PC-3 (cell line): ENCODE data around the gene MCU. TPM values are rescaled to one million over a fixed set of nuclear protein-coding genes. Genes with fewer than 3 reads are reported as not detected.

Experiments
- ATAC-seq: fragments of 200-7000 bp; cut with Tn5 transposase; 2 replicates; pipeline ENCODE4 v1.9.1; 2020; ENCODE audit warnings: mild to moderate bottlenecking, moderate library complexity
- BruUV-seq: library from RNA; stranded (reverse); fragments of 400-500 nt; replicated peaks from 2 replicates; lab custom pipeline; 2021; lab: Mats Ljungman, UMichigan
- CTCF ChIA-PET: fragments of 300-600 bp; sonication (Branson Sonifier 250); formaldehyde crosslinking; loops from one replicate; lab custom pipeline; 2022; ENCODE audit warnings: antibody characterized with exemption; lab: Charles Lee
- POLR2A ChIA-PET: fragments of 300-600 bp; sonication (Branson Sonifier 250); formaldehyde crosslinking; loops from one replicate; lab custom pipeline; 2022; ENCODE audit warnings: antibody characterized with exemption; ENCODE audit not compliant: unreplicated experiment; lab: Charles Lee
- DNase-seq: peaks from one replicate; pipeline ENCODE4 v3.0.0-alpha.2; 2015
- H2AFZ ChIP-seq: fragments of 300-600 bp; sonication (generic); 2 replicates; pipeline ENCODE4 v1.6.0; 2016; ENCODE audit warnings: antibody characterized with exemption, low read length
- H3F3A ChIP-seq: fragments of 300-600 bp; sonication (generic); one replicate; pipeline ENCODE4 v1.6.0; 2017; ENCODE audit warnings: antibody characterized with exemption, low read length, control low read depth, mild to moderate bottlenecking; ENCODE audit not compliant: unreplicated experiment
- H3K27ac ChIP-seq: fragments of 300-600 bp; sonication (generic); 2 replicates; pipeline ENCODE4 v1.5.1; 2016; ENCODE audit warnings: mild to moderate bottlenecking, low read length
- H3K27me3 ChIP-seq: fragments of 300-600 bp; sonication (generic); 2 replicates; pipeline ENCODE4 v1.6.1; 2016; ENCODE audit warnings: low read length, mixed read lengths
- H3K36me3 ChIP-seq: fragments of 300-600 bp; sonication (generic); 2 replicates; pipeline ENCODE4 v1.6.1; 2016; ENCODE audit warnings: low read depth, mixed run types, low read length, mixed read lengths
- H3K4me1 ChIP-seq: fragments of 300-600 bp; sonication (generic); 2 replicates; pipeline ENCODE4 v1.5.1; 2016; ENCODE audit warnings: low read length; ENCODE audit not compliant: insufficient read depth
- H3K4me2 ChIP-seq: fragments of 300-600 bp; sonication (generic); 2 replicates; pipeline ENCODE4 v1.6.0; 2016; ENCODE audit warnings: low read length
- H3K4me3 ChIP-seq: fragments of 300-600 bp; sonication (generic); 2 replicates; pipeline ENCODE4 v1.5.1; 2016; ENCODE audit warnings: mild to moderate bottlenecking, low read length, mixed read lengths
- H3K79me2 ChIP-seq: fragments of 300-600 bp; sonication (generic); 2 replicates; pipeline ENCODE4 v1.6.1; 2017; ENCODE audit warnings: low read length, mixed read lengths
- H3K9ac ChIP-seq: fragments of 300-600 bp; sonication (generic); 2 replicates; pipeline ENCODE4 v1.6.0; 2016; ENCODE audit warnings: mild to moderate bottlenecking, low read length
- H3K9me2 ChIP-seq: fragments of 300-600 bp; sonication (generic); replicated peaks from 2 replicates; pipeline ENCODE4 v1.6.1; 2016; ENCODE audit warnings: mixed run types, low read length, mixed read lengths
- H3K9me3 ChIP-seq: fragments of 300-600 bp; sonication (generic); 2 replicates; pipeline ENCODE4 v1.6.1; 2016; ENCODE audit warnings: low read length, mixed read lengths
- H4K20me1 ChIP-seq: fragments of 300-600 bp; sonication (generic); 2 replicates; pipeline ENCODE4 v1.6.1; 2016; ENCODE audit warnings: low read length, mixed read lengths
- EZH2 ChIP-seq: fragments of 300-600 bp; sonication (generic); IDR thresholded peaks from one replicate; pipeline ENCODE4 v1.6.1; 2017; ENCODE audit warnings: antibody characterized with exemption, mild to moderate bottlenecking, low read length; ENCODE audit not compliant: unreplicated experiment
- EZH2phosphoT487 ChIP-seq: fragments of 300-600 bp; sonication (generic); IDR thresholded peaks from 2 replicates; pipeline ENCODE4 v1.6.1; 2018; ENCODE audit warnings: mild to moderate bottlenecking, antibody characterized with exemption, low read length, borderline replicate concordance
- intact Hi-C: fragments of 100-400 bp; cut with micrococcal nuclease; formaldehyde crosslinking; loops from 2 replicates; pipeline ENCODE4 v1.9.0; 2023
- total RNA-seq: library from RNA; depleted of rRNA; stranded (reverse); fragments of >200 nt; gene quantifications from 2 replicates; pipeline ENCODE4 v1.2.3, GENCODE V29; 2014
- TF ChIP-seq, protein P1 (sequence below): fragments of 300-600 bp; sonication (generic); conservative IDR thresholded peaks from 2 replicates; pipeline ENCODE4 v1.5.1; 2017; ENCODE audit warnings: antibody characterized with exemption, low read depth, mild to moderate bottlenecking, low read length

MCU gene
- total RNA-seq, 1 experiment from 2014 or later, result 21.5 TPM

DNA sequence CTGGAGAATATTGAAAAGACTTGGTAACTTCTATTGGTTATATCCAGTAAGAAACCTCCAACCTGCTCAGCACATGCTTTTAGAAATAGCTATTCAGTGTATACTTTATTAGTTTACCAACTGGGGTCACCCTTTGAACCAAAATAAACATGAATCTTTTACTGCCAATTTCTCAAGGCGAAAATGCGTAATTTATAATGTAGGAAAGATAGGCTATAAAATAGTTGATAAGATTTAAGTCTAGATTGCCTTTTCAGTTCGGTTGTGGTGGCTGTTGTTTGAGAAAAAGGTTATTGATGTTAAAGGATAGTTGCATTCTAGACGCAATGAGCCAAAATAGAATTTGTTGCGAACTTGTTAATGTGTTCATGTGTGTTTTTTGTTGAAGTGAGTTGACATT, 119.0 kb downstream of the MCU start:
- Histone ChIP-seq H3K9me3 (no peaks in the 10 kb centered on the region), H3K79me2 (no peaks in the 10 kb centered on the region), H3F3A (peaks cover 10% of the 10 kb centered on the region), H3K9me2 (0 out of 2 replicates have a peak, but pooled peaks cover 3% of the 10 kb centered on the region), H3K27ac (no peak overlapping the region), H3K4me2 (no peak overlapping the region), H3K4me3 (no peak overlapping the region), H3K27me3 (no peaks in the 10 kb centered on the region), H2AFZ (no peak overlapping the region), H3K36me3 (no peaks in the 10 kb centered on the region), H3K9ac (no peak overlapping the region), H3K4me1 (peaks cover 33% of the 10 kb centered on the region), H4K20me1 (no peaks in the 10 kb centered on the region)
- TF ChIP-seq, protein P1, sequence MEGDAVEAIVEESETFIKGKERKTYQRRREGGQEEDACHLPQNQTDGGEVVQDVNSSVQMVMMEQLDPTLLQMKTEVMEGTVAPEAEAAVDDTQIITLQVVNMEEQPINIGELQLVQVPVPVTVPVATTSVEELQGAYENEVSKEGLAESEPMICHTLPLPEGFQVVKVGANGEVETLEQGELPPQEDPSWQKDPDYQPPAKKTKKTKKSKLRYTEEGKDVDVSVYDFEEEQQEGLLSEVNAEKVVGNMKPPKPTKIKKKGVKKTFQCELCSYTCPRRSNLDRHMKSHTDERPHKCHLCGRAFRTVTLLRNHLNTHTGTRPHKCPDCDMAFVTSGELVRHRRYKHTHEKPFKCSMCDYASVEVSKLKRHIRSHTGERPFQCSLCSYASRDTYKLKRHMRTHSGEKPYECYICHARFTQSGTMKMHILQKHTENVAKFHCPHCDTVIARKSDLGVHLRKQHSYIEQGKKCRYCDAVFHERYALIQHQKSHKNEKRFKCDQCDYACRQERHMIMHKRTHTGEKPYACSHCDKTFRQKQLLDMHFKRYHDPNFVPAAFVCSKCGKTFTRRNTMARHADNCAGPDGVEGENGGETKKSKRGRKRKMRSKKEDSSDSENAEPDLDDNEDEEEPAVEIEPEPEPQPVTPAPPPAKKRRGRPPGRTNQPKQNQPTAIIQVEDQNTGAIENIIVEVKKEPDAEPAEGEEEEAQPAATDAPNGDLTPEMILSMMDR, result no peak
- TF ChIP-seq EZH2, result no peak
- TF ChIP-seq EZH2phosphoT487, result no peak
- ChIA-PET CTCF (interaction anchor here (0.7 kb wide), 1 partner anchor 8 kb away, joined by 5 read pairs; no protein-coding TSS in a partner anchor), POLR2A (interaction anchor here (0.5 kb wide), 1 partner anchor 52 kb away, joined by 12 read pairs; no protein-coding TSS in a partner anchor)
- no TSS peak for BruUV-seq
- intact Hi-C loops, result no loop called here
- DNase-seq (peak; percentile 55), ATAC-seq (no peak)

DNA sequence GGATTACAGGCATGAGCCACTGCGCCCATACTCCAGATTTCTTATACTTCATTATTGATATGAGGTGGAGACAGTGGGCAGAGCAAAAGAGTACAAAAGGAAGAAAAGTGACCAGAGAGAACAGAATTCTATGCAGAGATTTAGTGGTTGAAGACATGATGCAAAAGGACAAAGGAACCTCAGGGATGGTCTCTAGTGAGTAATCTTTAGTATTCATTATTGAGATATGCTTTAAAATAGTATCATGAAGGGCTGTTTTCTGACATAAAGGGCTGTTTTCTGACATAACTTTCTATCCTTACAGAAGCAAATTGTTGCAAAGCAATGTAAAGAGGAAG, 120.4 kb downstream of the MCU start:
- Histone ChIP-seq H3K27ac (peak overlapping the region; percentile 2), H3K27me3 (no peaks in the 10 kb centered on the region), H3F3A (peaks cover 10% of the 10 kb centered on the region), H3K9me2 (0 out of 2 replicates have a peak, but pooled peaks cover 3% of the 10 kb centered on the region), H3K36me3 (no peaks in the 10 kb centered on the region), H3K4me2 (peak overlapping the region; percentile 46), H2AFZ (peak overlapping the region; percentile 2), H4K20me1 (no peaks in the 10 kb centered on the region), H3K9ac (no peak overlapping the region), H3K4me3 (peak overlapping the region; percentile 4; the same call in 1 of the 2 replicates), H3K4me1 (peaks cover 33% of the 10 kb centered on the region), H3K9me3 (no peaks in the 10 kb centered on the region), H3K79me2 (no peaks in the 10 kb centered on the region)
- CTCF ChIA-PET, result interaction anchor here (1.0 to 1.4 kb wide), 2 partner anchors 22 to 284 kb away, joined by 4 to 6 read pairs; no protein-coding TSS in a partner anchor
- ATAC-seq (no peak; the same call in 1 of the 2 replicates), DNase-seq (no peak)
- TF ChIP-seq, protein P1, result no peak
- TF ChIP-seq EZH2 (no peak), EZH2phosphoT487 (no peak)
- intact Hi-C loops, result no loop called here
- POLR2A ChIA-PET, result interaction anchor here (0.5 to 0.9 kb wide), 5 partner anchors 60 to 603 kb away, joined by 3 to 16 read pairs (median 4); partner anchors contain the start of gene MCU
- no TSS peak for BruUV-seq
